Measurements from ENCODE around the gene LCE3E.

Gene LCE3E

DNA sequence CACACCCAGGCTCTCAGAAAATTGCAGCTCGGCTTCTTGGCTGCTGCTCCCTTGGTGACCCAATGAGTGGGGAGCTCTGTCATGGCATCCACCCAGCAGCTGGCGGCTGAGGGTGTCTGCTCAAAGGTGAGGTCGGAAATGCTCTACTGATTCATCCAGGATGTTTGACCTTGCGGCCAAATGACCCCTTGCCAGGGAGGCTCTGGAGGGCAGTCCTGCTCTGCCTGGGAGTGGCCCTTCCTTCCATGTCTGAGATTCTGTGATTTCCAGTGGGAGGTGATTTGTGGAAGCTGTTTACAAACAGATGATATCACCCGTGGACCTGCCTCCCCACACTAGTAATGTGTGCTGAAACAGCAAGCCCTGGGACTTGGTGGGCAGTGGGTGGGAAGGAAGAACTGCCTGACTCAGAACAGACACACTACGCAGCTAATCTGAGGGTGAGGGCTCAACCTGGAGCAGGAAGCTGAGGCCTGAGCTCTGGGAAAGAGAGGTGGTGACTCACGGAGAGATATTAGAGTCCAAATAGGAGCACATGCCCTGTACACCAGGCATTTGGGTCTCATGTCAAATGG, 49.3 kb downstream of the LCE3E start:
- Histone ChIP-seq H3K27me3 (ENCODE audit: low read length) (no peaks in the 10 kb centered on the region), H3F3A (ENCODE audit: insufficient read depth) (no peaks in the 10 kb centered on the region), H3K4me3 (ENCODE audit: insufficient read depth, low read length, poor library complexity, severe bottlenecking) (no peak overlapping the region), H3K9ac (ENCODE audit: low read length) (no peak overlapping the region), H3K27ac (ENCODE audit: low read depth, low read length) (no peak overlapping the region), H3K79me2 (ENCODE audit: insufficient read depth, low read length) (no peaks in the 10 kb centered on the region), H3K4me2 (ENCODE audit: low read depth, low read length, poor library complexity, severe bottlenecking) (no peak overlapping the region), H3K9me3 (ENCODE audit: insufficient read depth, low read length) (no peaks in the 10 kb centered on the region), H4K20me1 (ENCODE audit: low read depth, low read length) (no peaks in the 10 kb centered on the region), H3K36me3 (ENCODE audit: low read length) (no peaks in the 10 kb centered on the region), H2AFZ (ENCODE audit: low read depth, low read length, severe bottlenecking) (no peak overlapping the region), H3K9me2 (replicated peaks; ENCODE audit: insufficient read depth, low read length) (no peaks in the 10 kb centered on the region)
- no peak for TF ChIP-seq EZH2phosphoT487 (conservative IDR thresholded peaks at IDR 0.05; ENCODE audit: low read length)
- TF ChIP-seq, protein P1, sequence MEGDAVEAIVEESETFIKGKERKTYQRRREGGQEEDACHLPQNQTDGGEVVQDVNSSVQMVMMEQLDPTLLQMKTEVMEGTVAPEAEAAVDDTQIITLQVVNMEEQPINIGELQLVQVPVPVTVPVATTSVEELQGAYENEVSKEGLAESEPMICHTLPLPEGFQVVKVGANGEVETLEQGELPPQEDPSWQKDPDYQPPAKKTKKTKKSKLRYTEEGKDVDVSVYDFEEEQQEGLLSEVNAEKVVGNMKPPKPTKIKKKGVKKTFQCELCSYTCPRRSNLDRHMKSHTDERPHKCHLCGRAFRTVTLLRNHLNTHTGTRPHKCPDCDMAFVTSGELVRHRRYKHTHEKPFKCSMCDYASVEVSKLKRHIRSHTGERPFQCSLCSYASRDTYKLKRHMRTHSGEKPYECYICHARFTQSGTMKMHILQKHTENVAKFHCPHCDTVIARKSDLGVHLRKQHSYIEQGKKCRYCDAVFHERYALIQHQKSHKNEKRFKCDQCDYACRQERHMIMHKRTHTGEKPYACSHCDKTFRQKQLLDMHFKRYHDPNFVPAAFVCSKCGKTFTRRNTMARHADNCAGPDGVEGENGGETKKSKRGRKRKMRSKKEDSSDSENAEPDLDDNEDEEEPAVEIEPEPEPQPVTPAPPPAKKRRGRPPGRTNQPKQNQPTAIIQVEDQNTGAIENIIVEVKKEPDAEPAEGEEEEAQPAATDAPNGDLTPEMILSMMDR (IDR thresholded peaks at IDR 0.05; ENCODE audit: insufficient read depth, low read length, poor library complexity, severe bottlenecking) = no peak

DNA sequence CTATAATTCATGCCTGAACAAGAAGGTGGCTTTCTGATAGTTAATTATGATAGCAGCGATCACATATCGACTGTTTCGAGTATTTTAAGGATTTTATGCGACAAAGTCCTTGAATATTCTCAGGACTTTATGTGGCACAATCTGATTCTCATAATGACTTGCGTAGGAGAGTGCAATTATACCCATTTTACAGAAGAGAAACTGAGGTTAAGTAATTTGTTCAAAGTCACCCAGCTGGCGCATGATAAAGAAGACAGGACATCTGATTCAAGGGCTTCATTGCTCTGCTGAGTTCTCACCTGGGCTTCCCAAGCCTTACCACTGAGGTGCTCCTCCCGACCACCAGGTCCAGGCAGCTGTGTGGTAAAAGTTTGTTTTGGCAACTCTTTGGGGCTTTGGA, 50.5 kb downstream of the LCE3E start:
- no peak overlapping the region for H3K4me3 ChIP-seq (ENCODE audit: insufficient read depth, low read length, poor library complexity, severe bottlenecking)
- H3K4me2 ChIP-seq (ENCODE audit: low read depth, low read length, poor library complexity, severe bottlenecking) = no peak overlapping the region
- TF ChIP-seq EZH2phosphoT487 (conservative IDR thresholded peaks at IDR 0.05; ENCODE audit: low read length) = no peak
- TF ChIP-seq, protein P1 (IDR thresholded peaks at IDR 0.05; ENCODE audit: insufficient read depth, low read length, poor library complexity, severe bottlenecking) = no peak
- H3K79me2 ChIP-seq (ENCODE audit: insufficient read depth, low read length) = no peaks in the 10 kb centered on the region
- H3K36me3 ChIP-seq (ENCODE audit: low read length) = no peaks in the 10 kb centered on the region
- no peaks in the 10 kb centered on the region for H3F3A ChIP-seq (ENCODE audit: insufficient read depth)
- H3K9ac ChIP-seq (ENCODE audit: low read length) = no peak overlapping the region
- no peaks in the 10 kb centered on the region for H3K9me2 ChIP-seq (replicated peaks; ENCODE audit: insufficient read depth, low read length)
- H4K20me1 ChIP-seq (ENCODE audit: low read depth, low read length) = no peaks in the 10 kb centered on the region
- no peak overlapping the region for H2AFZ ChIP-seq (ENCODE audit: low read depth, low read length, severe bottlenecking)
- no peak overlapping the region for H3K27ac ChIP-seq (ENCODE audit: low read depth, low read length)
- H3K27me3 ChIP-seq (ENCODE audit: low read length) = no peaks in the 10 kb centered on the region
- H3K9me3 ChIP-seq (ENCODE audit: insufficient read depth, low read length) = no peaks in the 10 kb centered on the region
